Measurements from ENCODE around the gene EPSTI1. TPM values are rescaled to one million over a fixed set of nuclear protein-coding genes. Genes with fewer than 3 reads are reported as not detected.

EPSTI1 gene
- total and polyA plus RNA-seq, 3 experiments from 2014 or later, result 4.5 to 17.3 (median 4.9) TPM

DNA sequence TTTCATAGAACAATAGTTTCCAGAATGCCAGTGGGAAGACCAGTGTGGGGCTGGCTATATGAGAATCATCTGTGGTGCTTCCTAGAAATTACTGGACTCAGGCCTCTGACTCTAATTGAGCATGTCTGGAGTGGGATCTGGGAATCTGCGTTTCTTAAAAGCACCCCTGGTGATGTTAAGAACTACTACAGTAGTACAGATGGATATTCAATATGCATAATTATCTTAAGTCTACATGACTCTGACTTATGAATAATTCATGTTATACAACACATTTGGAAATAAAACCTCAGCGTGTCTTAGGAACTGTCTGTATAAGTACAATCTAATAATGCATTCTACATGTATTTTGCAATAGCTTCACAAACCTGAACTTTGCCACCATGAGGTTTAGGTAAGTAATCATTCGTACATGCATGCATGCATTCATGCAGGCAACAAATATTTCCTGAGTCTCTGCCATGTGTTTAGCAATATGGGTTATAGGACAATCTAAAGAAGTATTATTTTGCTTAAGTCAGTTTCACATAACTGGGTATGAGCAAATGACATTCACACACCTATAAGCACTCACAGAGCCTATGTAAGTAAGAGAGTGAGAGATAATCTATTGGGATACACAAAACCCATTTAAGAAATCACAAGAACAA is 62.0 kb downstream of the EPSTI1 start:
- POLR2A ChIA-PET, result no interaction called here
- peaks cover 6% of the 10 kb centered on the region for H3K36me3 ChIP-seq (ENCODE audit: insufficient read depth, low read length)
- H3K4me1 ChIP-seq (ENCODE audit: insufficient read depth, low read length), result no peaks in the 10 kb centered on the region
- H3K9me3 ChIP-seq (ENCODE audit: low read length), result no peaks in the 10 kb centered on the region
- DNase-seq, result no peak
- H3K4me3 Mint-ChIP-seq, result no peak overlapping the region
- H3K36me3 Mint-ChIP-seq, result peaks cover 14 to 44% (median 29%) of the 10 kb centered on the region in 3 donors
- H3K9me3 Mint-ChIP-seq, result no peaks in the 10 kb centered on the region
- H3K27me3 ChIP-seq (ENCODE audit: insufficient read depth, low read length, poor library complexity, severe bottlenecking), result no peaks in the 10 kb centered on the region
- peaks cover 0 to 11% (median 5%) of the 10 kb centered on the region in 3 donors for H3K4me1 Mint-ChIP-seq
- H3K27ac ChIP-seq (ENCODE audit: low read depth, low read length), result no peak overlapping the region
- no peak overlapping the region for H3K27ac Mint-ChIP-seq
- CTCF ChIA-PET, result no interaction called here
- H3K4me3 ChIP-seq (ENCODE audit: low read length), result no peak overlapping the region
- H3K27me3 Mint-ChIP-seq, result no peaks in the 10 kb centered on the region

DNA sequence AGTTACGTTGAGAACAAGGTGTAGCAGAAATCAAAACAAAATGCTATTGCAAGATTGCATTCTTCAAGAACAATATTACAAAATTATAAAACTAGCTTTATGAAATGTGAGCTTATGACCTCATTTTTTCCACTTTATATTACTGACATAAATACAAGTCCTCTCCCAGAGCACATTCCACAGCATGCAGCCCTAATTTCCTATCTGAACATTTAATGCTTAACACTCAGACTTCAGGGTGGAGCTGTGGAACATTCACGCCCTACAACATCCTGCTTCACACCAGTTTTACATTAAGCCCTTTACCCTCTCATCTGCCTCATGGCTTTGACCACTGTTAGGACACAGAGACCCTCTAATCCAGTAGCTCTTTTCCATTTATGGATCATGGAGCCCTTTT is 65.5 kb downstream of the EPSTI1 start:
- peak overlapping the region in 2 of 8 donors; percentile 52 to 55 for H3K27ac Mint-ChIP-seq
- CTCF ChIA-PET, result no interaction called here
- H3K36me3 Mint-ChIP-seq, result peaks cover 19 to 65% (median 32%) of the 10 kb centered on the region in 3 donors

DNA sequence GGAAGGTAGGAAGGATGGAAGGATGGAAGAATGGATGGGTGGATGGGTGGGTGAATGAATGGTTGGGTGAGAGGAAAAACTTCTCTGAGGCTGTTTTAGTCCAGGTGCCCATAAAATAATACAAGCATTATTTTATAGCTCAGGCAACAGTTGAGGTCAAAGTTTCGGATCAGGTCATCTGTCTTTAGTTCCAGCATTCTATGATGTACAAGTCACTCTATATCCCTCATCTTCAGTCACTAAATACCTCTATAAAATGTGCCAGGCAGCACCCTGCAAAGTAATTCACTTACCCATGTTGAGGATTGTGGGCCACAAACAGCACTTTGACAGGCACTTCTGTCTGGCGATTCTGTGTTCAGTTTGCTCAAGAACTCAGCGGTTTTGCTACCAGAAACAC is 66.0 kb downstream of the EPSTI1 start:
- no peak for DNase-seq
- no peaks in the 10 kb centered on the region for H3K9me3 Mint-ChIP-seq
- Histone ChIP-seq H3K9me3 (ENCODE audit: low read length) (no peaks in the 10 kb centered on the region), H3K36me3 (ENCODE audit: insufficient read depth, low read length) (peaks cover 6% of the 10 kb centered on the region), H3K4me1 (ENCODE audit: insufficient read depth, low read length) (no peaks in the 10 kb centered on the region), H3K27ac (ENCODE audit: low read depth, low read length) (no peak overlapping the region), H3K4me3 (ENCODE audit: low read length) (no peak overlapping the region), H3K27me3 (ENCODE audit: insufficient read depth, low read length, poor library complexity, severe bottlenecking) (no peaks in the 10 kb centered on the region)
- no peak overlapping the region for H3K27ac Mint-ChIP-seq
- peaks cover 0 to 5% (median 5%) of the 10 kb centered on the region in 3 donors for H3K4me1 Mint-ChIP-seq
- ChIA-PET CTCF (no interaction called here), POLR2A (no interaction called here)
- no peak overlapping the region for H3K4me3 Mint-ChIP-seq
- no peaks in the 10 kb centered on the region for H3K27me3 Mint-ChIP-seq
- peaks cover 19 to 67% (median 35%) of the 10 kb centered on the region in 3 donors for H3K36me3 Mint-ChIP-seq

More for the DNA sequence above, 65.5 kb downstream of the EPSTI1 start:
- Histone ChIP-seq H3K4me1 (ENCODE audit: insufficient read depth, low read length) (no peaks in the 10 kb centered on the region), H3K36me3 (ENCODE audit: insufficient read depth, low read length) (peaks cover 6% of the 10 kb centered on the region), H3K4me3 (ENCODE audit: low read length) (no peak overlapping the region), H3K27ac (ENCODE audit: low read depth, low read length) (no peak overlapping the region), H3K9me3 (ENCODE audit: low read length) (no peaks in the 10 kb centered on the region), H3K27me3 (ENCODE audit: insufficient read depth, low read length, poor library complexity, severe bottlenecking) (no peaks in the 10 kb centered on the region)
- DNase-seq, result no peak
- peaks cover 0 to 5% (median 5%) of the 10 kb centered on the region in 3 donors for H3K4me1 Mint-ChIP-seq
- no peaks in the 10 kb centered on the region for H3K9me3 Mint-ChIP-seq
- no peak overlapping the region for H3K4me3 Mint-ChIP-seq
- no peaks in the 10 kb centered on the region for H3K27me3 Mint-ChIP-seq
- POLR2A ChIA-PET, result no interaction called here

DNA sequence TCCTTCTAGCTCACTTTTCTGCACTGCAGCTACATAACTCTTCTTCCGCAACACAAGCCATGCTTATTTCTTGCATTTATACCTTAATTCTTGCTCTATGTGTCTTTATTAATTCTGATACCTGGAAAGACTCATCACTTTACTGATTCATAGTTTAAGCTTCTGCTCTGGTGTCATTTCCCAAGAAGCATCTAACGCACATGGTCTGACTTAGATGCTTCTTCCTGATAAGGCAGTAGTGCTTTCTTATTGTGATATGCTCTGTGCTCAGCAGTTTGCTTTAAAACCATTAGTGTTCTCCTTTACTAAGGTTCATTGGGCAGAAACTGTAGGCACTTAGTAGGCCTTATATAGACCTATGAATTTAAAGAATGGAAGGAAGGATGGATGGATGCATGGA is 66.4 kb downstream of the EPSTI1 start:
- no peak overlapping the region for H3K4me3 Mint-ChIP-seq
- Histone ChIP-seq H3K9me3 (ENCODE audit: low read length) (no peaks in the 10 kb centered on the region), H3K4me3 (ENCODE audit: low read length) (no peak overlapping the region), H3K27ac (ENCODE audit: low read depth, low read length) (no peak overlapping the region), H3K36me3 (ENCODE audit: insufficient read depth, low read length) (peaks cover 6% of the 10 kb centered on the region), H3K4me1 (ENCODE audit: insufficient read depth, low read length) (no peaks in the 10 kb centered on the region), H3K27me3 (ENCODE audit: insufficient read depth, low read length, poor library complexity, severe bottlenecking) (no peaks in the 10 kb centered on the region)
- POLR2A ChIA-PET, result no interaction called here
- CTCF ChIA-PET, result no interaction called here
- H3K27me3 Mint-ChIP-seq, result no peaks in the 10 kb centered on the region
- peaks cover 0 to 5% (median 5%) of the 10 kb centered on the region in 3 donors for H3K4me1 Mint-ChIP-seq
- DNase-seq, result no peak
- H3K9me3 Mint-ChIP-seq, result no peaks in the 10 kb centered on the region
- H3K27ac Mint-ChIP-seq, result no peak overlapping the region
- H3K36me3 Mint-ChIP-seq, result peaks cover 19 to 70% (median 38%) of the 10 kb centered on the region in 3 donors

DNA sequence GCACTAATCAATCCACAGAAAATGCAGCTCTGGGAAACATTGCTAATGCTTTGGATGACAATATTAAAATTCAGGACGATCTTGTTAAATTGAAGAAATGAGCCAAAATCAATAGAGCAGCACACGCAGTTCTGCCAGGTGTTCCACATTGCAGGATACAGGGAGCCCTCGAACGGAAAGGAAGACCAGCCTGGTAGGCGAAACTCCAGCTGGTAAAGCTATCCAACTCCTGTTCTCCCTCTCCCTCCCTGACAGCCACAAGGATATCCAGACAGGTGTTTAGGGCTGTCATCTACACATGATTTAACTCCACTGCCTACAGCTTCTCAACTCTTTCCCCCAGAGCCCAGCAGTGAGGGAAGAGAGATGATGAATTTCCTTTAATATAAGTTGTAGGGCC is 67.7 kb downstream of the EPSTI1 start:
- no peak overlapping the region for H3K27ac Mint-ChIP-seq
- CTCF ChIA-PET, result no interaction called here
- H3K4me1 Mint-ChIP-seq, result peaks cover 0 to 5% (median 5%) of the 10 kb centered on the region in 3 donors
- Histone ChIP-seq H3K36me3 (ENCODE audit: insufficient read depth, low read length) (peaks cover 11% of the 10 kb centered on the region), H3K27ac (ENCODE audit: low read depth, low read length) (no peak overlapping the region), H3K27me3 (ENCODE audit: insufficient read depth, low read length, poor library complexity, severe bottlenecking) (no peaks in the 10 kb centered on the region), H3K4me1 (ENCODE audit: insufficient read depth, low read length) (no peaks in the 10 kb centered on the region), H3K9me3 (ENCODE audit: low read length) (no peaks in the 10 kb centered on the region), H3K4me3 (ENCODE audit: low read length) (no peak overlapping the region)
- no peak overlapping the region for H3K4me3 Mint-ChIP-seq
- DNase-seq, result no peak
- no peaks in the 10 kb centered on the region for H3K27me3 Mint-ChIP-seq
- POLR2A ChIA-PET, result no interaction called here
- no peaks in the 10 kb centered on the region for H3K9me3 Mint-ChIP-seq
- peaks cover 28 to 79% (median 40%) of the 10 kb centered on the region in 3 donors for H3K36me3 Mint-ChIP-seq

DNA sequence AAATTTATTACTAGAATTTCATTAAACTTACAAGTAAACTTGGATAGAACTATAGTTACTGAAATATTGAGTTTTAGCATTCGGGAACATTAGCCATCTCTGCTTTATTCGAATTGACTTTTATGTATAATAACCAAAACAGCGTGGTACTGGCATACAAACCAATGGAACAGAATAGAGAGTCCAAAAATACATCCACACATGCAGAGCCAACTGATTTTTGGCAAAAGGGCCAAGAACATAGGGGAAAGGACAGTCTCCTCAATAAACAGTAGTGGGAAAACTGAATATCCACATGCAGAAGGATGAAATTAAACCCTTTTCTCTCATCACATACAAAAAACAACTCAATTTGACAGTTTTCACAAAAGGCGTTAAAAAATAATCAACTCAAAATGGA is 84.3 kb downstream of the EPSTI1 start:
- no peak overlapping the region for H3K27ac ChIP-seq (ENCODE audit: low read depth, low read length)
- Mint-ChIP-seq H3K27me3 (no peaks in the 10 kb centered on the region), H3K4me1 (no peaks in the 10 kb centered on the region), H3K9me3 (no peaks in the 10 kb centered on the region), H3K36me3 (peaks cover 18 to 51% (median 35%) of the 10 kb centered on the region in 3 donors), H3K4me3 (no peak overlapping the region), H3K27ac (no peak overlapping the region)
- CTCF ChIA-PET, result no interaction called here
- no peaks in the 10 kb centered on the region for H3K9me3 ChIP-seq (ENCODE audit: low read length)
- H3K27me3 ChIP-seq (ENCODE audit: insufficient read depth, low read length, poor library complexity, severe bottlenecking), result no peaks in the 10 kb centered on the region
- no peak for DNase-seq
- POLR2A ChIA-PET, result no interaction called here
- H3K4me1 ChIP-seq (ENCODE audit: insufficient read depth, low read length), result no peaks in the 10 kb centered on the region
- H3K4me3 ChIP-seq (ENCODE audit: low read length), result no peak overlapping the region
- peaks cover 4% of the 10 kb centered on the region for H3K36me3 ChIP-seq (ENCODE audit: insufficient read depth, low read length)

DNA sequence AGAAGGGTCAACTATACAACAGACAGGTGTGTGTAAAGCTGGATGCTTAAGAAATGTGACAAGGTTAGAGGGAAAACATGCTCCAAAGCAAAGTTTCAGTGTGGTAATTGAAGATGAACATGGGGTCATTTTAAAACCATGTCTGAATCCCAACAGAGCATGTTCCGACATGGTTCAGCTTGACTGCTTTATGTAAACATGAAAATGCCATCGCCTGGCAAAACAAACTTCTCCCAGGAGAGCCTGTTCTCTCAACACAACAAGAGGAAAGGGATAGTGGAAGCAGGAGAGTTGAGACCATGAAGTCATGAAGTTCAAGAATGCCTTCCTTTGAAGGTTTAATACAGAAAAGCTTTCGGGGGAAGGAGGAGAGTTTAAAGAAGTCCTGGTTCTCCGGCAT is 85.8 kb downstream of the EPSTI1 start:
- H3K27ac ChIP-seq (ENCODE audit: low read depth, low read length), result no peak overlapping the region
- no peaks in the 10 kb centered on the region for H3K9me3 ChIP-seq (ENCODE audit: low read length)
- H3K9me3 Mint-ChIP-seq, result no peaks in the 10 kb centered on the region
- H3K27ac Mint-ChIP-seq, result no peak overlapping the region
- no peaks in the 10 kb centered on the region for H3K27me3 Mint-ChIP-seq
- no peak for DNase-seq
- H3K4me1 Mint-ChIP-seq, result no peaks in the 10 kb centered on the region
- no peaks in the 10 kb centered on the region for H3K4me1 ChIP-seq (ENCODE audit: insufficient read depth, low read length)
- ChIA-PET CTCF (no interaction called here), POLR2A (no interaction called here)
- no peaks in the 10 kb centered on the region for H3K27me3 ChIP-seq (ENCODE audit: insufficient read depth, low read length, poor library complexity, severe bottlenecking)
- H3K4me3 Mint-ChIP-seq, result no peak overlapping the region
- no peaks in the 10 kb centered on the region for H3K36me3 ChIP-seq (ENCODE audit: insufficient read depth, low read length)
- no peak overlapping the region for H3K4me3 ChIP-seq (ENCODE audit: low read length)
- peaks cover 11 to 51% (median 32%) of the 10 kb centered on the region in 3 donors for H3K36me3 Mint-ChIP-seq

DNA sequence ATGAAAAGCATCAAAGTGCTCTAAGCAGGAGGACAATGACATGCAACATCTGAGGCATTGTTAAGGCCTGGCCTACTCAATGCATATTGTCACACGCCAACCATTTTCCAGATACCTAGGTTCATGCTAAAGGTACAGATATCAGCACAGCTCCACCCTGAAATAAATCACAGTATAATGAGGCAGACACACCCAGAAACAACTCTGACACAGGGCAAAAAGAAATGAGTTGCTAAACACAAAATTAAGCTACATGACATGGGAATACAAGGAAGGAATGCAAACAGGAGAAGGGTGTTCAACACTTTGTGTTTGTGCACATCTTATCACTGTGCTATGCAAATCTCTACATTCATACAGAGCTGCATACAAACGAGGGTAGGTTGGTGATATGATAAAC is 86.5 kb downstream of the EPSTI1 start:
- Histone ChIP-seq H3K27me3 (ENCODE audit: insufficient read depth, low read length, poor library complexity, severe bottlenecking) (no peaks in the 10 kb centered on the region), H3K4me3 (ENCODE audit: low read length) (no peak overlapping the region), H3K36me3 (ENCODE audit: insufficient read depth, low read length) (no peaks in the 10 kb centered on the region), H3K27ac (ENCODE audit: low read depth, low read length) (no peak overlapping the region), H3K4me1 (ENCODE audit: insufficient read depth, low read length) (no peaks in the 10 kb centered on the region), H3K9me3 (ENCODE audit: low read length) (no peaks in the 10 kb centered on the region)
- H3K27me3 Mint-ChIP-seq, result no peaks in the 10 kb centered on the region
- CTCF ChIA-PET, result no interaction called here
- H3K27ac Mint-ChIP-seq, result no peak overlapping the region
- no peaks in the 10 kb centered on the region for H3K9me3 Mint-ChIP-seq
- no peak for DNase-seq
- H3K4me3 Mint-ChIP-seq, result no peak overlapping the region
- POLR2A ChIA-PET, result no interaction called here
- no peaks in the 10 kb centered on the region for H3K4me1 Mint-ChIP-seq
- H3K36me3 Mint-ChIP-seq, result peaks cover 11 to 51% (median 30%) of the 10 kb centered on the region in 3 donors
